AG04449 (cell line): ENCODE results near the gene ACSM6.
A peak's percentile ranks its signal among the peaks of the same experiment; 100 is the strongest.

Experiments
- CTCF ChIA-PET: fragments of 350-600 bp; formaldehyde crosslinking; extraction: SDS; loops from one replicate; lab custom pipeline; 2021; ENCODE audit warnings: antibody characterized with exemption; lab: Yijun Ruan, JAX
- POLR2A ChIA-PET: fragments of 400-600, 350-600 bp; formaldehyde crosslinking; extraction: SDS; loops from one replicate; lab custom pipeline; 2020; ENCODE audit warnings: antibody characterized with exemption, inconsistent platforms; lab: Yijun Ruan, JAX
- DNase-seq: peaks from one replicate; pipeline ENCODE4 v3.0.0-alpha.2; 2010; ENCODE audit warnings: low read depth, low spot score
- H3K4me3 ChIP-seq: 2 replicates; pipeline ENCODE4 v1.5.1; 2011; ENCODE audit warnings: low read depth, mild to moderate bottlenecking, control low read depth, low read length
- CTCF ChIP-seq: IDR thresholded peaks from one replicate; pipeline ENCODE4 v1.5.1; 2011; ENCODE audit warnings: mild to moderate bottlenecking, moderate library complexity, low read length, control low read depth, inconsistent platforms; ENCODE audit not compliant: insufficient read depth; ENCODE audit errors: missing control alignments

The ACSM6 gene

GRCh38 chr10:95247200-95247880, 53.3 kb downstream of the ACSM6 start:
- ChIA-PET POLR2A (interaction anchor here (0.5 to 0.9 kb wide), 2 partner anchors 27 to 61 kb away, joined by 3 to 8 read pairs; no protein-coding TSS in a partner anchor), CTCF (interaction anchor here (0.8 to 16.9 kb wide), 40 partner anchors 9 to 284 kb away, joined by 3 to 601 read pairs (median 7); no protein-coding TSS in a partner anchor)
- DNase-seq: peak; percentile 57
- no peak for TF ChIP-seq CTCF
- no peak overlapping the region for H3K4me3 ChIP-seq

- CTCF ChIA-PET: interaction anchor here (0.9 to 16.9 kb wide), 18 partner anchors 8 to 113 kb away, joined by 3 to 601 read pairs (median 19); no protein-coding TSS in a partner anchor
- no peak for TF ChIP-seq CTCF
- POLR2A ChIA-PET: interaction anchor here (0.5 to 0.9 kb wide), 2 partner anchors 26 to 60 kb away, joined by 3 to 8 read pairs; no protein-coding TSS in a partner anchor
- no peak for DNase-seq
- no peak overlapping the region for H3K4me3 ChIP-seq
These were observed 54.0 kb downstream of the ACSM6 start for GRCh38 chr10:95247881-95248583.

- no peak for DNase-seq
- ChIA-PET CTCF (interaction anchor here (1.0 to 1.7 kb wide), 2 partner anchors 111 to 114 kb away, joined by 4 to 16 read pairs; no protein-coding TSS in a partner anchor), POLR2A (interaction anchor here (0.6 kb wide), 1 partner anchor 25 kb away, joined by 3 read pairs; no protein-coding TSS in a partner anchor)
- no peak for TF ChIP-seq CTCF
- no peak overlapping the region for H3K4me3 ChIP-seq
These were observed 55.0 kb downstream of the ACSM6 start for GRCh38 chr10:95248989-95249388.

- POLR2A ChIA-PET: interaction anchor here (0.6 kb wide), 1 partner anchor 24 kb away, joined by 3 read pairs; no protein-coding TSS in a partner anchor
- H3K4me3 ChIP-seq: no peak overlapping the region
- CTCF ChIA-PET: interaction anchor here (1.0 to 1.7 kb wide), 2 partner anchors 111 to 114 kb away, joined by 4 to 16 read pairs; no protein-coding TSS in a partner anchor
- no peak for DNase-seq
- TF ChIP-seq CTCF: no peak
These were observed 55.4 kb downstream of the ACSM6 start for GRCh38 chr10:95249467-95249866.

- H3K4me3 ChIP-seq: no peak overlapping the region
- ChIA-PET CTCF (interaction anchor here (1.8 kb wide), 1 partner anchor 8 kb away, joined by 9 read pairs; no protein-coding TSS in a partner anchor), POLR2A (no interaction called here)
- no peak for DNase-seq
- no peak for TF ChIP-seq CTCF
These were observed 56.8 kb downstream of the ACSM6 start for GRCh38 chr10:95250856-95251255.
